GM18873 (cell line): ENCODE data around the gene CCDC191.

Experiments
- ATAC-seq: cut with Tn5 transposase; IDR thresholded peaks from one replicate; pipeline ENCODE4 v1.9.1; 2021; ENCODE audit warnings: mild to moderate bottlenecking, moderate library complexity, moderate number of reproducible peaks; ENCODE audit not compliant: unreplicated experiment, low FRiP score

Gene CCDC191

GRCh38 chr3:113977822-113978221 is 78.5 kb downstream of the CCDC191 start:
- no peak for ATAC-seq

GRCh38 chr3:113968986-113969385 is 87.3 kb downstream of the CCDC191 start:
- ATAC-seq: no peak

- ATAC-seq: no peak
Measured at GRCh38 chr3:113966172-113966571, 90.2 kb downstream of the CCDC191 start.

- ATAC-seq: no peak
Measured at GRCh38 chr3:113963879-113964278, 92.4 kb downstream of the CCDC191 start.

GRCh38 chr3:113954091-113954685 is 102.1 kb downstream of the CCDC191 start:
- ATAC-seq: no peak

GRCh38 chr3:113953677-113954076 is 102.6 kb downstream of the CCDC191 start:
- no peak for ATAC-seq

DNA sequence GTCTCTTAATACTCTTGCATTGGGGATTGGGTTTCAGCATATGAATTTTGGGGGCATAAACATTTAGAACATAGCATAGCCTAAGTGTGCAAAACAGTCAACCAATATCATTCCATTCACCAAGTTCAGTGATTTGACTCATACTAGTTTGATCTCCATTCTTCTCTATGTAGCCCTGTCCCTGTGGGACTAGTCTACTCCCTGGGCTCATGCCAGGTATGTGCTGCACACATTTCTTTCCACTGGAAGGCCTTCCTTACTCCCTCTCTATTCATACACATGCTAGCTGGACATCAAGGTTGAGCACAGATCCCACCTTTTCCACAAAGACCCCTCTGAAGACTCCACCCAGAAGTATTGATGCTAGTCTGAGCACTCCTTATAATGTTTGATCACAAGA is 103.4 kb downstream of the CCDC191 start:
- no peak for ATAC-seq

- peak; percentile 39 for ATAC-seq
Measured at GRCh38 chr3:113948015-113948917, 108.1 kb downstream of the CCDC191 start.

DNA sequence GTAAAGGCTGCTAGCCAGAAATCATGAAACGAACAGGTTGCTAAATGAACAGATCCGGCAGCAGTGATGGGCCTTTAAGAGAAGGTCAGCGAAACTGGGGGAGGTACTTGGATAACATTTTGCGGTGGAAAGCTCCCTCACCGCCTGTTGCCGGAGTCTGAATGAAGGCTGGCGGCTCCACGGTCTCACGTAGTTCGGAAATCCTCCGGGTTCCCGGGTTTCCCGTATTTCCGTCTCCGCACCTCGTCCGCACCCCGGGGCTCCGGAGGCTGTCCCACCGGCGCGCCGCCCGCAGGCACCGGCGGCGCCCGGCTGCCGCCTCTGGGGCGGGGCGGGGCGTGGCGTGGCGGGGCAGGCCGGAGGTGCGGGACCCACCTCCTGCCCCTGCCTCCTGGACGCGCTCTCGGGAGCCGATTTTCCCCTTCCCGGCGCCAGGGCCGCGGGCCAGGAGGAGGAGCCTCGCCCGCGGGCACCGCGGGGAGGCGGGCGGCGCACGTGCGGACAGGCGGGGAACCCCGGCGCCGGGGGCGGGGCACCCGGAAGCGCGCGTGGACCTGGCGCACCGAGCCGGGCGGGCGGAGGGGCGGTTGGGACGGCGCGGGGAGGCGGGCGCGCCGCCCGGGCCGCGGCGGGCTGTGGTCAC is 108.8 kb downstream of the CCDC191 start, which contains the start of gene ZDHHC23:
TSS of gene ZDHHC23 (plus strand) at position 642 of the 643 bp plus-strand sequence. CDS start 790 bp downstream, outside the sequence.
- ATAC-seq: peak; percentile 51

- ATAC-seq: no peak
Measured at GRCh38 chr3:113946831-113947230, 109.5 kb downstream of the CCDC191 start.

DNA sequence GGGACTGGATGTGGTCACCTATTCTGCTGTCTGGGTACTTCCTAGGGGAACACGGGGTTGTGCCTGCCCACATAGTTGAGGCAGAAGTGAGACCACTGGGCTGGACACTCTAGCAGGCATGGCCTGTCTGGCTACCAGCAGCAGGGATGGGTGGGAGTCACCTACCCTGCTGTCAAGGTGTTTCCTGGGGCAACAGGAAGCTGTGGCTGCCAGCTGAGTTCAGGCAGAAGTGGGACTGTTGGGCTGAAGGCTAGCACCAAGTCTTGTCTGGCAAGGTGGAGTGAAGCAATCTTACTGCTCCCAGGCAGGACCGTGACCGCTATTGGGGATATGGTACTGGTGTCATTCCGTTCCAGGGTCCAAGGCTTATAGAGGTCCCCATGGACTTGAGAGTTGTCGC is 128.8 kb downstream of the CCDC191 start:
- no peak for ATAC-seq

GRCh38 chr3:113914646-113915045 is 141.7 kb downstream of the CCDC191 start:
- ATAC-seq: no peak
